Measurements from ENCODE around the gene SLC9A8.
"Not testable (repeated sequence)": the region's sequence is repeated elsewhere in the genome, so short reads cannot be mapped to it uniquely, and the experiment has no call there.

The SLC9A8 gene

GRCh38 chr20:49859011-49859410, 46.4 kb downstream of the SLC9A8 start:
- no peak for DNase-seq (ENCODE audit: low read depth)
- no peak overlapping the region for H3K4me3 ChIP-seq (ENCODE audit: low read depth, low read length)
- no peak for TF ChIP-seq CTCF (IDR thresholded peaks at IDR 0.05; ENCODE audit: control insufficient read depth, extremely low read depth, insufficient read depth)

GRCh38 chr20:49859807-49860206, 47.2 kb downstream of the SLC9A8 start:
- TF ChIP-seq CTCF (IDR thresholded peaks at IDR 0.05; ENCODE audit: control insufficient read depth, extremely low read depth, insufficient read depth) = no peak
- H3K4me3 ChIP-seq (ENCODE audit: low read depth, low read length) = no peak overlapping the region
- DNase-seq (ENCODE audit: low read depth) = no peak

GRCh38 chr20:49861232-49861631, 48.6 kb downstream of the SLC9A8 start:
- DNase-seq (ENCODE audit: low read depth); H3K4me3 ChIP-seq (ENCODE audit: low read depth, low read length): not testable (repeated sequence)

- no peak for TF ChIP-seq CTCF (IDR thresholded peaks at IDR 0.05; ENCODE audit: control insufficient read depth, extremely low read depth, insufficient read depth)
- DNase-seq (ENCODE audit: low read depth) = no peak
These were observed 50.1 kb downstream of the SLC9A8 start for GRCh38 chr20:49862607-49863200.

GRCh38 chr20:49863666-49864065, 51.0 kb downstream of the SLC9A8 start:
- TF ChIP-seq CTCF (IDR thresholded peaks at IDR 0.05; ENCODE audit: control insufficient read depth, extremely low read depth, insufficient read depth) = no peak
- DNase-seq (ENCODE audit: low read depth) = no peak
- H3K4me3 ChIP-seq (ENCODE audit: low read depth, low read length) = no peak overlapping the region

More at GRCh38 chr20:49862607-49863200, 50.1 kb downstream of the SLC9A8 start:
- H3K4me3 ChIP-seq (ENCODE audit: low read depth, low read length) = no peak overlapping the region

GRCh38 chr20:49865559-49865958, 52.9 kb downstream of the SLC9A8 start:
- H3K4me3 ChIP-seq (ENCODE audit: low read depth, low read length) = no peak overlapping the region
- no peak for DNase-seq (ENCODE audit: low read depth)
- 0 out of 2 replicates have a peak, but pooled peaks have one; percentile 7 for TF ChIP-seq CTCF (IDR thresholded peaks at IDR 0.05; ENCODE audit: control insufficient read depth, extremely low read depth, insufficient read depth)

- no peak overlapping the region for H3K4me3 ChIP-seq (ENCODE audit: low read depth, low read length)
- TF ChIP-seq CTCF (IDR thresholded peaks at IDR 0.05; ENCODE audit: control insufficient read depth, extremely low read depth, insufficient read depth) = no peak
- DNase-seq (ENCODE audit: low read depth) = no peak
These were observed 53.4 kb downstream of the SLC9A8 start for GRCh38 chr20:49866051-49866450.

Measured in LNCaP clone FGC (cell line).